Subcutaneous adipose tissue (tissue), 4 donors: ENCODE measurements around the gene DCLK3. TPM values are rescaled to one million over a fixed set of nuclear protein-coding genes. Genes with fewer than 3 reads are reported as not detected.

ENCODE experiments used
- CTCF ChIP-seq: fragments of 450-650 bp; IDR thresholded peaks from one replicate; pipeline ENCODE4 v1.5.1; 2016; ENCODE audit warnings: low read depth, mild to moderate bottlenecking, control low read depth, antibody characterized with exemption, moderate library complexity
- total RNA-seq, 4 donors: library from RNA; depleted of rRNA; stranded (reverse); fragments of >200 nt; gene quantifications; one replicate each; pipeline ENCODE4 v1.1.0, GENCODE V29; 2016

Gene DCLK3
- total RNA-seq, 4 donors from 2014 or later: 0.22 TPM; not detected in 3

- TF ChIP-seq CTCF: no peak
Observed at GRCh38 chr3:36681867-36682266, 82.5 kb downstream of the DCLK3 start.

DNA sequence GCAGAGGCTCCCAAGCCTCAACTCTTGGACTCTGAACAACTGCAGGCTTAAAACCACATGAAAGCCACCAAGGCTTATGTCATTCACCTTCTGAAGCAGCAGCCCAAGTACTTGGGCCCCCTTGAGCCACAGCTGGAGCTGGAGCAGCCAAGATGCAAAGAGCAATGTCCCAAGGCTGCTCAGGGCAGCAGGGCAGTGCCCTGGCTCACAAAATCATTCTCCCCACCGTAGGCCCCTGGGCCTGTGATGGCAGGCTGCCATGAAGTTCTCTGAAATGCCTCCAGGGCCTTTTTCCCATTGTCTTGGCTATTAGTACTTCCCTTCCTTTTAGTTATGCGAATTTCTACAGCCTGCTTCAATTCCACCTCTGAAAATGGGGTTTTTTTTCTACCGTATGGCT, 83.4 kb downstream of the DCLK3 start:
- no peak for TF ChIP-seq CTCF

DNA sequence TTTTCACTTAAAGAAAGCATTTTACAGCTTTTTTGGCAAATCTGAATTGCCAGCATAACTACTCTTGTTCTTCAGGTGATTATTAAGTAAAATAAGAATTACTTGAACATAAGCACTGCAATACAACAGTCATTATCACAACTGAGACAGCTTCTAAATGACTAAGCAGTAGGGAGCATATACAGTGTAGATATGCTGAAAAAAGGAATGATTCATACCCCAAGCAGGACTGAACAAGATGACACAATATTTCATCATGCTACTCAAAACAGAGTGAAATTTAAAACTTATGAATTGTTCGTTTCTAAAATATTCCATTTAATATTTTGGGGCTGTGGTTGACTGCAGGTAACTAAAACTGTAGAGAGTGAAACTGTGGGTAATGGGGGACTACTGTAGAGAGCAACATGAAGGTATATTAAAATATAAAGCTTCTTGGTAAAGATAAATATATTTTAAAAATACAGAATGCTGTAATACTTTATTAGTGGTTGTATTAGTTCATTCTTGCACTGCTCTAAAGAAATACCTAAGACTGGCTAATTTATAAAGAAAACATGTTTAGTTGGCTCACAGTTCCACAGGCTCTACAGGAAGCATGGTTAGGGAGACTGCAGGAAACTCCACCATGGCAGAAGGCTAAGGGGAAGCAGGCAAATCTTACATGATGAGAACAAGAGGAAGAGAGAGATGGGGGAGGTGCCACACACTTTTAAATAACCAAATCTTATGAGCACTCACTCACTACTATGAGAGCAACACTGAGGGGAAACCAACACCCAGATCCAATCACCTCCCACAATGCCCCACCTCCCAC, 84.8 kb downstream of the DCLK3 start:
- no peak for TF ChIP-seq CTCF

DNA sequence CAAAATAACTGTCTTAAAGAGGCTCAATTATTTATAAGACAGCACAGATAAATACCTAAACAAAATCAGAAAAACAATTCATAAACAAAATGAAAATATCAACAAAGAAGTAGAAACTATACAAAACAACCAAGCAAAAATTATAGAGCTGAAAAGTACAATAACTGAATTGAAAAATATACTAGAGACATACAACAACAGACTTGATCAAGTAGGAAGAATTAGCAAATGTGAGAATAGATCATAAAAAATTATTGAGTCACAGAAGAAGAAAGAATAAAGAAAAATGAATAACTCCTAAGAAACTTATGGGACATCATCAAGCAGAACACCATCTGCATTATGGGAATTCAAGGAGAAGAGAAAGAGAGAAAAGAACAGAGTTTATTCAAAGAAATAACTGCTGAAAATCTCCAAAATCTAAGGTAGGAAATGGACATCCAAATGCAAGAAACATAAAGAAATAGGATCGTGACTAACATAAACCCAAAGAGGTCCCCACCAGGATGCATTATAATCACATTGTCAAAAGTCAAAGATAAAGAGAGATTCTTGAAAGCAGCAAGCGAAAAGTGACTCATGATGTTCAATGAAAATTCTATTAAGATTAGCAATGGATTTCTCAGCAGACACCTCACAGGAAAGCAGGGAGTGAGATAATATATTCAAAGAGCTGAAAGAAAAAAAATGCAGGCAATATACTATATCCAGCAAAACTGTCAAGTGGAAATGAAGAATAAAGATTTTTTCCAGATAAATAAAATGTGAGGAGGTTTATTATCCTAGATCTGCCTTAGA, 85.9 kb downstream of the DCLK3 start:
- TF ChIP-seq CTCF: no peak

- TF ChIP-seq CTCF: no peak
Observed at GRCh38 chr3:36677331-36678007, 86.9 kb downstream of the DCLK3 start.

- no peak for TF ChIP-seq CTCF
Observed at GRCh38 chr3:36674816-36675215, 89.5 kb downstream of the DCLK3 start.

GRCh38 chr3:36669764-36670163, 94.6 kb downstream of the DCLK3 start:
- TF ChIP-seq CTCF: no peak
